ENCODE measurements around the gene LTB4R.

DNA sequence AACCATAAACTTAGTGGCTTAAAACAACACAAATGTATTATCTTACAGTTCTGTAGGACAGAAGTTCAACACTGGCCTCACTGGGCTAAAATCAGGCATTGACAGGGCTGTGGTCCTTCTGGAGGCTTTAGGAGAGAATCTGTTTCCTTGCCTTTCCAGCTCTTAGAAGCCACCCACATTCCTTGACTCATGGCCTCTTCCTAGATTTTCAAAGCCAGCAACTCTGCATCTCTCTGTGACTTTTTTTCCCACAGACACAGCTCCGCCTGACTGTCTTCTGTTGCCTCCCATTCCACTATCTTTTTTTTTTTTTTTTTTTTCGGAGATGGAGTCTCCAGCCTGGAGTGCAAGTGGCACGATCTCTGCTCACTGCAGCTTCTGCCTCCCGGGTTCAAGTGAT, 44.9 kb downstream of the LTB4R start:
- TF ChIP-seq, protein P1, sequence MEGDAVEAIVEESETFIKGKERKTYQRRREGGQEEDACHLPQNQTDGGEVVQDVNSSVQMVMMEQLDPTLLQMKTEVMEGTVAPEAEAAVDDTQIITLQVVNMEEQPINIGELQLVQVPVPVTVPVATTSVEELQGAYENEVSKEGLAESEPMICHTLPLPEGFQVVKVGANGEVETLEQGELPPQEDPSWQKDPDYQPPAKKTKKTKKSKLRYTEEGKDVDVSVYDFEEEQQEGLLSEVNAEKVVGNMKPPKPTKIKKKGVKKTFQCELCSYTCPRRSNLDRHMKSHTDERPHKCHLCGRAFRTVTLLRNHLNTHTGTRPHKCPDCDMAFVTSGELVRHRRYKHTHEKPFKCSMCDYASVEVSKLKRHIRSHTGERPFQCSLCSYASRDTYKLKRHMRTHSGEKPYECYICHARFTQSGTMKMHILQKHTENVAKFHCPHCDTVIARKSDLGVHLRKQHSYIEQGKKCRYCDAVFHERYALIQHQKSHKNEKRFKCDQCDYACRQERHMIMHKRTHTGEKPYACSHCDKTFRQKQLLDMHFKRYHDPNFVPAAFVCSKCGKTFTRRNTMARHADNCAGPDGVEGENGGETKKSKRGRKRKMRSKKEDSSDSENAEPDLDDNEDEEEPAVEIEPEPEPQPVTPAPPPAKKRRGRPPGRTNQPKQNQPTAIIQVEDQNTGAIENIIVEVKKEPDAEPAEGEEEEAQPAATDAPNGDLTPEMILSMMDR (conservative IDR thresholded peaks at IDR 0.05): no peak
- no peak for TF ChIP-seq EZH2 (IDR thresholded peaks at IDR 0.05; ENCODE audit: low read depth)

All from PC-9 (cell line).